Mesendoderm (in vitro differentiated cells): ENCODE data around the gene KIF20B.
"Not testable (repeated sequence)": the region's sequence is repeated elsewhere in the genome, so short reads cannot be mapped to it uniquely, and the experiment has no call there.

Experiments used
- DNase-seq: peaks from one replicate; pipeline ENCODE4 v3.0.0; 2013
- H2AK5ac ChIP-seq: 2 replicates; pipeline ENCODE4 v1.6.1; 2013; ENCODE audit warnings: low read length, inconsistent platforms
- H2BK120ac ChIP-seq: 2 replicates; pipeline ENCODE4 v1.6.1; 2013; ENCODE audit warnings: low read depth, mild to moderate bottlenecking, low read length, moderate library complexity, mixed read lengths
- H2BK15ac ChIP-seq: replicated peaks from 2 replicates; pipeline ENCODE4 v1.6.1; 2013; ENCODE audit warnings: low read depth, mild to moderate bottlenecking, moderate library complexity
- H2BK5ac ChIP-seq: 2 replicates; pipeline ENCODE4 v1.6.1; 2013; ENCODE audit warnings: low read length, inconsistent platforms
- H3K18ac ChIP-seq: 2 replicates; pipeline ENCODE4 v1.6.1; 2013; ENCODE audit warnings: mild to moderate bottlenecking, low read length, mixed read lengths
- H3K23ac ChIP-seq: one replicate; pipeline ENCODE4 v1.6.1; 2013; ENCODE audit warnings: low read length
- H3K27ac ChIP-seq: 2 replicates; pipeline ENCODE4 v1.5.1; 2013; ENCODE audit warnings: low read depth, mild to moderate bottlenecking, inconsistent platforms, low read length, moderate library complexity
- H3K27me3 ChIP-seq: 2 replicates; pipeline ENCODE4 v1.6.1; 2013; ENCODE audit warnings: low read length, control low read depth, mild to moderate bottlenecking, inconsistent platforms; ENCODE audit not compliant: insufficient read depth, poor library complexity
- H3K36me3 ChIP-seq: 2 replicates; pipeline ENCODE4 v1.6.1; 2013; ENCODE audit warnings: low read length, inconsistent platforms; ENCODE audit not compliant: control insufficient read depth, insufficient read depth
- H3K4ac ChIP-seq: one replicate; pipeline ENCODE4 v1.6.1; 2013; ENCODE audit warnings: low read depth, mild to moderate bottlenecking, low read length, moderate library complexity
- H3K4me1 ChIP-seq: 2 replicates; pipeline ENCODE4 v1.6.1; 2013; ENCODE audit warnings: low read depth, low read length, inconsistent platforms; ENCODE audit not compliant: control insufficient read depth
- H3K4me2 ChIP-seq: 2 replicates; pipeline ENCODE4 v1.6.1; 2013; ENCODE audit warnings: low read length
- H3K4me3 ChIP-seq: 2 replicates; pipeline ENCODE4 v1.5.1; 2013; ENCODE audit warnings: mild to moderate bottlenecking, low read length
- H3K56ac ChIP-seq: one replicate; pipeline ENCODE4 v1.6.1; 2013; ENCODE audit warnings: low read length
- H3K79me1 ChIP-seq: 2 replicates; pipeline ENCODE4 v1.6.1; 2013; ENCODE audit warnings: low read length, inconsistent platforms
- H3K79me2 ChIP-seq: 2 replicates; pipeline ENCODE4 v1.6.1; 2013; ENCODE audit warnings: mild to moderate bottlenecking, low read length; ENCODE audit not compliant: control insufficient read depth, insufficient read depth
- H3K9ac ChIP-seq: 2 replicates; pipeline ENCODE4 v1.6.1; 2013; ENCODE audit warnings: low read length, inconsistent platforms
- H4K5ac ChIP-seq: one replicate; pipeline ENCODE4 v1.6.1; 2013; ENCODE audit warnings: low read length
- H4K8ac ChIP-seq: one replicate; pipeline ENCODE4 v1.6.1; 2013; ENCODE audit warnings: low read depth, mild to moderate bottlenecking, control low read depth, low read length, moderate library complexity
- WGBS: extraction: QIAGEN DNeasy Blood & Tissue Kit; methylation state at CpG from one replicate; pipeline ENCODE4 v1.1.7; 2013; ENCODE audit warnings: low lambda C conversion rate, missing lambda C conversion rate; ENCODE audit not compliant: insufficient coverage; ENCODE audit errors: extremely low coverage; 5-methylcytosine and 5-hydroxymethylcytosine counted together

The KIF20B gene

DNA sequence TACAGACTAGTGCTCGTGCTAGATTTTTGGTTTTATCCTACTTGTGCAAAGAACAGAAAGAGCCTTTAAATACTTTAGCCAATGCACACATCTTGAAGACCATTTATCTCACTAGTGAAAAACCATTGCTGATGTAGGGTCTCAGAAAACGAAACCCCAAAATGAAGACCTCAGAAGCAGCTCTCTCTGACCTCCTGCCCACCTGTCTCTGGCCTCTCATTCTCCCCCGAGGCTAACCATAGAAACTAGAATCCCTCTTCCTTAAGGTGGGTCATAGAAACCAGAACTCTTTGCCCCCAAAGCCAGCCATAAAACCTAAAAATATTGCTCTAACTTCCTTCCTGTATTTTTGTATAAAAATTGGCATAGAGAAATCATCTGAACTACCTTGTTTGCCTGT lies 112.2 kb downstream of the KIF20B start:
- no peak for DNase-seq
- H3K4me1 ChIP-seq, result no peaks in the 10 kb centered on the region
- H3K27me3 ChIP-seq, result no peaks in the 10 kb centered on the region
- no peak overlapping the region for H3K4me2 ChIP-seq
- H3K4me3 ChIP-seq, result no peak overlapping the region
- H4K5ac ChIP-seq, result no peak overlapping the region
- no peak overlapping the region for H3K4ac ChIP-seq
- no peak overlapping the region for H3K27ac ChIP-seq
- H3K36me3 ChIP-seq, result no peaks in the 10 kb centered on the region
- H3K23ac ChIP-seq, result no peak overlapping the region
- no peak overlapping the region for H2BK15ac ChIP-seq
- no CpG with 5 or more reads among the region's 3 CpGs for WGBS
- no peak overlapping the region for H2BK120ac ChIP-seq
- no peak overlapping the region for H3K56ac ChIP-seq
- no peak overlapping the region for H3K9ac ChIP-seq
- no peak overlapping the region for H3K18ac ChIP-seq
- H3K79me1 ChIP-seq, result no peaks in the 10 kb centered on the region
- H2BK5ac ChIP-seq, result no peak overlapping the region
- H3K79me2 ChIP-seq, result no peaks in the 10 kb centered on the region
- H4K8ac ChIP-seq, result no peak overlapping the region
- no peak overlapping the region for H2AK5ac ChIP-seq

DNA sequence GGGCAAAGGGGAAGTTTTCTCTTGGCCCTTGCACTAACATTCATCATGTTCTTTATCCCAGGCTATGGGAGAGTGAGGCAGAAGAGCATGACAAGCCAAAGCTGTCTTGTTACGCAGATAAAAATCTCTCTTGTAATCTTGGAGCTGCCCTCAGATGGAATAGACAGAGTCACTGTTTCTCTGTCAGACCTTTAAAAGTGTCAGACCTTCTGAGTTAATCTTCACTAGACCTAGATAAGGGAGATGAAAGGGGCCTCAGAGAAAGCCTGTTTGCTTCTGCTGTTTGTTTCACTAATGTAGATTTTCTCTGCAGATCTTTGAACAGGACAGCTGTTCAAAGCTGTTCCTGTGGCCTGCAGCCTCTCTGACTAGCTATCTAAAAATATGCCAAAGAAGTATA lies 112.9 kb downstream of the KIF20B start:
- Histone ChIP-seq H2AK5ac (no peak overlapping the region), H3K56ac (no peak overlapping the region), H3K79me2 (no peaks in the 10 kb centered on the region), H3K18ac (peak overlapping the region; percentile 69), H4K5ac (no peak overlapping the region), H3K36me3 (no peaks in the 10 kb centered on the region), H2BK120ac (no peak overlapping the region), H3K27me3 (no peaks in the 10 kb centered on the region), H3K23ac (no peak overlapping the region), H2BK15ac (no peak overlapping the region), H3K79me1 (no peaks in the 10 kb centered on the region), H3K4ac (no peak overlapping the region), H3K27ac (no peak overlapping the region), H2BK5ac (no peak overlapping the region), H3K9ac (no peak overlapping the region), H3K4me3 (no peak overlapping the region), H3K4me1 (no peaks in the 10 kb centered on the region), H4K8ac (no peak overlapping the region), H3K4me2 (no peak overlapping the region)
- peak; percentile 81 for DNase-seq
- no CpG with 5 or more reads among the region's 1 CpG for WGBS

DNA sequence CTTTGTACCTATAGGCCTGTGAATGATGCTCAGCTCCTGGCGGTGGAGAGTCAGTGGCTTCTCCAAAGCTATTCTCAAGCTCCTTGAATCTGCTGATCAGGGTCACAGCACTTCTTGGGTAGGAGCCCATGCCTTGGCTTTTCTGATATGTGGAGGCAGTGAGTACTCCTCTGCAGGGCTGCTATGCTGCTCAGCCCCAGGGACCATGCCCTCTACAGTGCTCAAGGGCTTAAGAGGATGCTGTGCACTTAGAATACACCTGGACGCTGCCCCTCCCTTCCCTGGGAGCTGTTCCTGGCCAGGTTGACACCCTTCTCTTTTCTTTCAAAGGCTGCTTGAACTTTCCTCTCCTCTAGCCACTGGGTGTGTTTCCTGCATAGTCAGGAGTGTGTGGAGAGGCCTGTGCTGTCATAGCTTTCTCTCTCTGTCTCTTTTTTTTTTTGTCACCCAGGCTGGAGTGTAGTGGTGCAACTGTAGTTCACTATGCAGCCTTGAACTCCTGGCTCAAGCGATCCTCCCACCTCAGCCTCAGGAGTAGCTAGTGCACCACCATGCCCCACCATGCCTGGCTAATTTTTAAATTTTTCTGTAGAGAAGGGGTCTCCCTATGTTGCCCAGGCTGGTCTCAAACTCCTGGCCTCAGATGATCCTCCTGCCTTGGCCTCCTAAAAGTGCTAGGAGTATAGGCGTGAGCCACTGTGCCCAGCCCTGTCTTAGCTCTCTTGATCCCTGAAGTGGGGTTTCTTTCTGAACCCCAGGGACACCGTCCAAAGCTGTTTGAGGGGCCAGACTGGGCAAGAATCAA lies 113.9 kb downstream of the KIF20B start:
- Histone ChIP-seq H3K4me1 (no peaks in the 10 kb centered on the region), H3K4me2 (no peak overlapping the region), H3K79me1 (no peaks in the 10 kb centered on the region), H3K36me3 (no peaks in the 10 kb centered on the region), H2AK5ac (no peak overlapping the region), H3K79me2 (no peaks in the 10 kb centered on the region), H3K18ac (no peak overlapping the region), H4K5ac (no peak overlapping the region), H3K9ac (no peak overlapping the region), H3K4me3 (no peak overlapping the region), H2BK15ac (no peak overlapping the region), H2BK120ac (no peak overlapping the region), H4K8ac (no peak overlapping the region), H3K27ac (no peak overlapping the region), H3K4ac (no peak overlapping the region), H2BK5ac (no peak overlapping the region), H3K27me3 (no peaks in the 10 kb centered on the region), H3K56ac (no peak overlapping the region), H3K23ac (no peak overlapping the region)
- DNase-seq, result no peak
- WGBS, result no CpG with 5 or more reads among the region's 5 CpGs

GRCh38 chr10:89819008-89819407 lies 117.6 kb downstream of the KIF20B start:
- H3K23ac ChIP-seq, H4K8ac ChIP-seq, H3K9ac ChIP-seq, H4K5ac ChIP-seq, H3K27me3 ChIP-seq, H3K18ac ChIP-seq, H2BK5ac ChIP-seq, H3K56ac ChIP-seq, H3K79me1 ChIP-seq, H2AK5ac ChIP-seq, H3K36me3 ChIP-seq, H3K79me2 ChIP-seq, H3K4me3 ChIP-seq, H3K27ac ChIP-seq, DNase-seq, H3K4me2 ChIP-seq, H2BK120ac ChIP-seq, H3K4ac ChIP-seq, H2BK15ac ChIP-seq, H3K4me1 ChIP-seq: not testable (repeated sequence)
- no CpG with 5 or more reads among the region's 3 CpGs for WGBS
